ENCODE measurements around the gene ZGLP1. TPM values are rescaled to one million over a fixed set of nuclear protein-coding genes. Genes with fewer than 3 reads are reported as not detected.

ZGLP1 gene
- total RNA-seq, 2 experiments from 2014 or later = 5.7 to 8.8 TPM

DNA sequence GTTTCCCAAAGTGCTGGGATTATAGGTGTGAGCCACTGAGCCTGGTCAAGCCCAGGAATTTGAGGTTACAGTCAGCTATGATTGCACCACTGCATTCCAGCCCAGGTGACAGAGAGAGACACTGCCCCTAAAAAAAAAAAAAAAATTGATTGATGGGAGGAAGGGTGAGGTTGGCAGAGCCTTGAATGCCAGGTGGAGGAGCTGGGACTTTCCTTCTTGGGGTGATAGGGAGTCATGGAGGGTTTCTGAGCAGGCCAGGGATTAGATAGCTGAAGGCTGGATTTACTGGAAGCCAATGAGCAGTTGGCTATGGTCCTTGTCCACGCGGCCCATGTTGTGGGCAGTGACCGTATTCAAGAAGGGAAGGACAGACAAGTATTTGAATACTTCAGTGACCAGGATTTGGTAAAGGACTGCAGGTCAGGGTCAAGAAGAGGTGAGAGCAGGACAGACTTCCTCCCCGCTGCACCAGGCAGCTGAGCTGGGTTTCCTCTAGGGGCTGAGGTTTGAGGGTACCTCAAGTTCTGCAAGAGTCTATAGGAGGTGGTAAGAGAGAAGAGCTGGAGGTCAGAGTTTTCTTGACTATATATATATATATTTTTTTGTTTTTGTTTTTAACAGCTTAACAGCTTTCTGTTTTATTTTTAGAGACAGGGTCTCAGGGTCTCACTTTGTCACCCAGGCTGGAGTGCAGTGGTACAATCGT is 29.7 kb downstream of the ZGLP1 start:
- no peaks in the 10 kb centered on the region for H3K4me1 ChIP-seq (ENCODE audit: insufficient read depth, low read length, poor library complexity, severe bottlenecking)
- ChIA-PET POLR2A (interaction anchor here (0.7 to 1.3 kb wide), 4 partner anchors 8 to 54 kb away, joined by 3 read pairs; partner anchors contain the start of gene ICAM5), CTCF (ENCODE audit: unreplicated experiment) (no interaction called here)
- no peak overlapping the region for H2AFZ ChIP-seq (ENCODE audit: low read length)
- no peak overlapping the region for H3K4me2 ChIP-seq (ENCODE audit: low read length)
- H3K79me2 ChIP-seq (ENCODE audit: insufficient read depth, low read depth, low read length) = no peaks in the 10 kb centered on the region
- no peaks in the 10 kb centered on the region for H3K9me2 ChIP-seq (ENCODE audit: insufficient read depth, low read length)
- no peak overlapping the region for H3K27ac ChIP-seq (ENCODE audit: low read depth, low read length, poor library complexity, severe bottlenecking)
- TF ChIP-seq EZH2phosphoT487 (IDR thresholded peaks at IDR 0.05; ENCODE audit: borderline replicate concordance, low read depth, low read length) = no peak
- TF ChIP-seq, protein P1, sequence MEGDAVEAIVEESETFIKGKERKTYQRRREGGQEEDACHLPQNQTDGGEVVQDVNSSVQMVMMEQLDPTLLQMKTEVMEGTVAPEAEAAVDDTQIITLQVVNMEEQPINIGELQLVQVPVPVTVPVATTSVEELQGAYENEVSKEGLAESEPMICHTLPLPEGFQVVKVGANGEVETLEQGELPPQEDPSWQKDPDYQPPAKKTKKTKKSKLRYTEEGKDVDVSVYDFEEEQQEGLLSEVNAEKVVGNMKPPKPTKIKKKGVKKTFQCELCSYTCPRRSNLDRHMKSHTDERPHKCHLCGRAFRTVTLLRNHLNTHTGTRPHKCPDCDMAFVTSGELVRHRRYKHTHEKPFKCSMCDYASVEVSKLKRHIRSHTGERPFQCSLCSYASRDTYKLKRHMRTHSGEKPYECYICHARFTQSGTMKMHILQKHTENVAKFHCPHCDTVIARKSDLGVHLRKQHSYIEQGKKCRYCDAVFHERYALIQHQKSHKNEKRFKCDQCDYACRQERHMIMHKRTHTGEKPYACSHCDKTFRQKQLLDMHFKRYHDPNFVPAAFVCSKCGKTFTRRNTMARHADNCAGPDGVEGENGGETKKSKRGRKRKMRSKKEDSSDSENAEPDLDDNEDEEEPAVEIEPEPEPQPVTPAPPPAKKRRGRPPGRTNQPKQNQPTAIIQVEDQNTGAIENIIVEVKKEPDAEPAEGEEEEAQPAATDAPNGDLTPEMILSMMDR (conservative IDR thresholded peaks at IDR 0.05; ENCODE audit: low read length) = no peak
- H3K9me3 ChIP-seq (ENCODE audit: low read length) = no peaks in the 10 kb centered on the region
- DNase-seq (ENCODE audit: low spot score) = no peak
- intact Hi-C loops (cut with micrococcal nuclease; ENCODE audit: unreplicated experiment) = no loop called here
- no peaks in the 10 kb centered on the region for H4K20me1 ChIP-seq (ENCODE audit: insufficient read depth, low read length)
- 0 out of 2 replicates have a peak, but pooled peaks cover 12% of the 10 kb centered on the region for H3K36me3 ChIP-seq (ENCODE audit: insufficient read depth, low read length)
- no peak overlapping the region for H3K4me3 ChIP-seq (ENCODE audit: low read depth, low read length, poor library complexity, severe bottlenecking)
- no TSS peak for BruUV-seq (replicated peaks)

DNA sequence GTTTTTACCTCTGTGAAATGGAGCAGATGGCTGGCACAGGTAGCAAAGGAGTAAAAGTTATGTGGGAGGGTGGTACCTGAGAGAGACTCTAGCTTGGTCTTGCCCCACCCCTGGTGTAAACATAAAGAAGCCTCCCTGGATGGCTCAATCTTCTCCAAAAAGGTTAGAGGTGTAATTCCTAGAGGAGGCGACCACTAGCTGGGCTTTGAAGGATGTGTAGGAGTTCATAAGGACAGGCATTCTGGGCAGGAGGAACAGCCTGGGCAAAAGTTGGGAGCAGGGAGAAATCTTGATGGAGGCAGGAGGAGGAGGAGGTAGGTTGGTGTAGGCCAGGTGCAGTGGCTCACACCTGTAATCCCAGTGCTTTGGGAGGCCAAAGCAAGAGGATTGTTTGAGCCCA is 30.7 kb downstream of the ZGLP1 start:
- TF ChIP-seq, protein P1 (conservative IDR thresholded peaks at IDR 0.05; ENCODE audit: low read length) = no peak
- no peak for TF ChIP-seq EZH2phosphoT487 (IDR thresholded peaks at IDR 0.05; ENCODE audit: borderline replicate concordance, low read depth, low read length)
- no peaks in the 10 kb centered on the region for H4K20me1 ChIP-seq (ENCODE audit: insufficient read depth, low read length)
- H3K4me3 ChIP-seq (ENCODE audit: low read depth, low read length, poor library complexity, severe bottlenecking) = no peak overlapping the region
- no TSS peak for BruUV-seq (replicated peaks)
- no peaks in the 10 kb centered on the region for H3K79me2 ChIP-seq (ENCODE audit: insufficient read depth, low read depth, low read length)
- POLR2A ChIA-PET = interaction anchor here (1.0 kb wide), 1 partner anchor 18 kb away, joined by 4 read pairs; no protein-coding TSS in a partner anchor
- no peak for DNase-seq (ENCODE audit: low spot score)
- H3K9me2 ChIP-seq (ENCODE audit: insufficient read depth, low read length) = no peaks in the 10 kb centered on the region
- H3K4me1 ChIP-seq (ENCODE audit: insufficient read depth, low read length, poor library complexity, severe bottlenecking) = no peaks in the 10 kb centered on the region
- intact Hi-C loops (cut with micrococcal nuclease; ENCODE audit: unreplicated experiment) = no loop called here
- H3K36me3 ChIP-seq (ENCODE audit: insufficient read depth, low read length) = 0 out of 2 replicates have a peak, but pooled peaks cover 14% of the 10 kb centered on the region
- H3K27ac ChIP-seq (ENCODE audit: low read depth, low read length, poor library complexity, severe bottlenecking) = no peak overlapping the region
- CTCF ChIA-PET (ENCODE audit: unreplicated experiment) = no interaction called here
- H3K4me2 ChIP-seq (ENCODE audit: low read length) = no peak overlapping the region
- H2AFZ ChIP-seq (ENCODE audit: low read length) = no peak overlapping the region
- H3K9me3 ChIP-seq (ENCODE audit: low read length) = no peaks in the 10 kb centered on the region

Data from OCI-LY7 (cell line).